C4-2B (cell line): ENCODE measurements around the gene VPS36.

Experiments used
- H3K27ac ChIP-seq: fragments of 450-650 bp; 2 replicates; pipeline ENCODE4 v1.5.1; 2017
- ZFX ChIP-seq: fragments of 450-650 bp; IDR thresholded peaks from 2 replicates; pipeline ENCODE4 v1.6.1; 2017
- TF ChIP-seq, protein P1 (sequence below): fragments of 450-650 bp; conservative IDR thresholded peaks from 2 replicates; pipeline ENCODE4 v1.5.1; 2017; ENCODE audit warnings: mild to moderate bottlenecking

VPS36 gene

GRCh38 chr13:52405369-52405766 lies 45.1 kb downstream of the VPS36 start:
- no peak overlapping the region for H3K27ac ChIP-seq
- no peak for TF ChIP-seq ZFX
- TF ChIP-seq, protein P1, sequence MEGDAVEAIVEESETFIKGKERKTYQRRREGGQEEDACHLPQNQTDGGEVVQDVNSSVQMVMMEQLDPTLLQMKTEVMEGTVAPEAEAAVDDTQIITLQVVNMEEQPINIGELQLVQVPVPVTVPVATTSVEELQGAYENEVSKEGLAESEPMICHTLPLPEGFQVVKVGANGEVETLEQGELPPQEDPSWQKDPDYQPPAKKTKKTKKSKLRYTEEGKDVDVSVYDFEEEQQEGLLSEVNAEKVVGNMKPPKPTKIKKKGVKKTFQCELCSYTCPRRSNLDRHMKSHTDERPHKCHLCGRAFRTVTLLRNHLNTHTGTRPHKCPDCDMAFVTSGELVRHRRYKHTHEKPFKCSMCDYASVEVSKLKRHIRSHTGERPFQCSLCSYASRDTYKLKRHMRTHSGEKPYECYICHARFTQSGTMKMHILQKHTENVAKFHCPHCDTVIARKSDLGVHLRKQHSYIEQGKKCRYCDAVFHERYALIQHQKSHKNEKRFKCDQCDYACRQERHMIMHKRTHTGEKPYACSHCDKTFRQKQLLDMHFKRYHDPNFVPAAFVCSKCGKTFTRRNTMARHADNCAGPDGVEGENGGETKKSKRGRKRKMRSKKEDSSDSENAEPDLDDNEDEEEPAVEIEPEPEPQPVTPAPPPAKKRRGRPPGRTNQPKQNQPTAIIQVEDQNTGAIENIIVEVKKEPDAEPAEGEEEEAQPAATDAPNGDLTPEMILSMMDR, result no peak

GRCh38 chr13:52399708-52400107 lies 50.7 kb downstream of the VPS36 start:
- TF ChIP-seq, protein P1, result peak; percentile 22
- no peak for TF ChIP-seq ZFX
- no peak overlapping the region for H3K27ac ChIP-seq

- no peak overlapping the region for H3K27ac ChIP-seq
- TF ChIP-seq, protein P1, result no peak
- TF ChIP-seq ZFX, result no peak
These were observed 51.4 kb downstream of the VPS36 start for GRCh38 chr13:52399046-52399445.

GRCh38 chr13:52395704-52396103 lies 54.7 kb downstream of the VPS36 start:
- no peak for TF ChIP-seq ZFX
- TF ChIP-seq, protein P1, result no peak
- H3K27ac ChIP-seq, result no peak overlapping the region

- H3K27ac ChIP-seq, result no peak overlapping the region
- TF ChIP-seq, protein P1, result no peak
- TF ChIP-seq ZFX, result no peak
These were observed 55.8 kb downstream of the VPS36 start for GRCh38 chr13:52394586-52394985.

DNA sequence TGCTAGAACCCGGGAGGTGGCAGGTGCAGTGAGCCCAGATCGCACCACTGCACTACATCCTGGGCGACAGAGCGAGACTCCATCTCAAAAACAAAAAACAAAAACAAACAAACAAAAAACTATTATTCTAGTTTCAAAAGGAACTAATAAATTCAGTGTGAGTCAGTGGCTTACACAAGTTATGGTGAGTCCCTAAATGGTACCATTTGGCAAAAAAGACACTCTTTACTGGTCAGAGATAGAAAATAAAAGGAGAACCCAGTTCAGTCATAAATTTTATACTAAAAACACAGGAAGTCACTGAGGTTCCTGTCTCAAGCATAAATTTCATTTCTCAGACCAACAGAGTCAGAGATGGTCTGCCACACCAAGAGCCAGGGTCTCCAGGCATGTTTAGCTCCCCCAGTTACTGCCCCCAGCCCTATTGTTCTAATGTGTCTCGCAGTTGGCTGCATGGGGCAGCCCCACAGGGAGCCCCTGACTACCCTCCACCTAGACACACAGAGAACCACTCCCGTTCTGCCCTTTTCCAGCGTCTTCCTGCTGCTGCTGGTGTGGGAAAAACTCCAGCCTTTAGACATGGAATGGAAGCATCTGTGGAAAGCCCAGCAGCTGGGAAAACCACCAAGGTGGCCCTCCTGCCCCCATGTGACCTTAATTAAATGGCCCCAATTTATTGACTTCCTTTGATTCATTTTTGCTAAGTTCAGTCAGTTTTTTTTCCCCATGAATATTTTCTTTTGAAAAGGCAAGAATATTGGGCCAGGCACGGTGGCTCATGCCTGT lies 56.7 kb downstream of the VPS36 start:
- TF ChIP-seq, protein P1, result no peak
- no peak for TF ChIP-seq ZFX
- H3K27ac ChIP-seq, result no peak overlapping the region

DNA sequence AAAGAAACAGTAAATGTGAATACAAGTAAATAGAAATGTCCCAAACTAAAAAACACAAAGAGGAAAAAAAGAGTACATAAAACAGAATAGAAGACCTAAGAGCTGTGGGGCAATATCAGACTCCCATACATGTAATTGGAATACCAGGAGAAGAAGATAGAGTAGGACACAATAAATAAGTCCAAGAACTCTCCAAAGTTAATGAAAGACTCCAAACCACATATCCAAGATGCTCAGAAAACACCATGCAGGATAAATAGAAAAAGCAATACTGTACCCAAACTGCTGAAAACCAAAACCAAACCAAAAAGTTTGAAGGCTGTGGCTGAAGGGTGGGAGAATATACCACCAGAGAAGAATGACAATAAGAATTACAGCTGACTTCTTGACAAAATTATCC lies 62.7 kb downstream of the VPS36 start:
- TF ChIP-seq, protein P1, result no peak
- TF ChIP-seq ZFX, result no peak
- no peak overlapping the region for H3K27ac ChIP-seq
